ENCODE data around the gene KCNB1.

KCNB1 gene

DNA sequence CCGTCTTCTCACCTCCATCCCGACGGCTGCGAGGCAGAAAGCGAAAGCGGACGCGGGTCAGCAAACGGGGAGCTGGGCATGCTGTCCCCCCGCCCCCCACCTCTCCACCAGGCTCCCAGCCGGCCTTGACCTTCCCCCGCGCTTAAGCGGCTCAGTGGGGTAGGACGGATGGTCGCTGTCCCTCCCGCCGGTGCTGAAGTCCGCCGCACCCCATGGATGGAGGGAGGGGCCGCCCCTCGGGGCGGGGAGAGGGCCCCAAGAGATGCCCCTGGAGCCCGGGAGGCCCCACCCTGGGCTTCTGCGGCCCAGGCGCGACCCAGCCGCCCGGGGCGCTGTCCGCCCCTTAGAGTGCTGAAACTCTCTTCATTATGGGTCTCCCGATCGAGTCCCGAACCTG, at the start of gene KCNB1:
Gene KCNB1, minus strand, starts transcription at position 48 of the 397 bp plus-strand sequence. CDS start 188 bp downstream, outside the sequence.
- DNase-seq (ENCODE audit: low read depth): no peak

DNA sequence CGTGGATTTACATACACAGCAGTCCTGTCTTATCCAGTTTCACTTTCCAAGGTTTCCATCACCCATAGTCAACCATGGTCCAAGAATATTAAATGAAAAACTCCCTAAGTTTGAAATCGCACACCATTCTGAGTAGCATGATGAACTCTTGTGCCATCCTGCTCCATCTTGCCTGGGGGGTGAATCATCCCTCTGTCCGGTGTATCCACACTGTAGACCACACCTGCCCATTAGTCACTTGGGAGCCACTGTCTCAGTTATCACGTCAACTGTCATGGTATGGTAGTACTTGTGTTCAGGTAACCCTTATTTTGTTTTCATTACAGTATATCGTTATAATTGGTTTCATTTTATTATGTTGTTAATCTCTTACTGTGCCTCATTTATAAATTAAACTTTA, 47.0 kb upstream of the KCNB1 start:
- no peak for DNase-seq (ENCODE audit: low read depth)

DNA sequence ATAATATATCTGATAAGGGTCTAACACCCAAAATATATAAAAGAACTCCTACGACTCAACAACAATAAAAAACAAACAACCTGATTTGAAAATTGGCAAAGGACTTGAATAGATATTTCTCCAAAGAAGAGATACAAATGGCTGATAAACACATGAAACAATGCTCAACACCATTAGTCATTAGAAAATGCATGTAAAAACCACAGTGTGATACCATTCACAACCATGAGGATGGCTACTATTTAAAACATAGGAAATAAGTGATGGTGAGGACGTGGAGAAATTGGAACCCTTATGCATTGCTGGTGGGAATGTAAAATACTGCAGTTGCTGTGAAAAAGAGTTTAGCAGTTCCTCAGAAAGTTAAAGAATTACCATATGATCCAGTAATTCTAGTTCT, 44.1 kb upstream of the KCNB1 start:
- no peak for DNase-seq (ENCODE audit: low read depth)

GRCh38 chr20:49526056-49526455, 43.6 kb upstream of the KCNB1 start:
- DNase-seq (ENCODE audit: low read depth): no peak

DNA sequence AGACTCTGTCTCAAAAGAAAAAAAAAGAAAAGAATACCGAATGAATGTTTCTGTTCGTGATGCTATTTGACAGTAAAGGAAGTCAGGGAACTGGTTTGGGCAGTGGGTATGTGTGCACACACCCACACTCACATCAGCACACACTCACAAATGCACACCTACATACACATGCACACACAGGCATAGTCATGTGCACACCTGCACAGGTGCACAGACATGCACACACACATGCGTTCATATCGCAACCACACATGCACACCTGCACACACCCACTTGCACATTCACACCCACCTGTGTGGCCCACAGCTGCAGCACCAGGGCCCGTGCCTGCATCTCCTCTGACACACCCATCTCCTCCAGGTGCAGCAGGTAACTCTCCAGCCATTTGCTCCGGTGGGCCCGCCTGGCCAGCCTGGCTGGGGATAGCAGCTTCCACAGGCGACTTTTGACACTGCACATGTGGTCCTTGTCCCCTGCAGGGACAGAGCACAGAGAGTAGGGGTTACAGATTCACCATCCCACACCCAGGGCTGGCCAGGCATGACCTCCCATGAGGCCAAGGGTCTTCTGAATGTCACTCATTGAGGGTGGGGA, 41.4 kb upstream of the KCNB1 start:
- DNase-seq (ENCODE audit: low read depth): no peak

DNA sequence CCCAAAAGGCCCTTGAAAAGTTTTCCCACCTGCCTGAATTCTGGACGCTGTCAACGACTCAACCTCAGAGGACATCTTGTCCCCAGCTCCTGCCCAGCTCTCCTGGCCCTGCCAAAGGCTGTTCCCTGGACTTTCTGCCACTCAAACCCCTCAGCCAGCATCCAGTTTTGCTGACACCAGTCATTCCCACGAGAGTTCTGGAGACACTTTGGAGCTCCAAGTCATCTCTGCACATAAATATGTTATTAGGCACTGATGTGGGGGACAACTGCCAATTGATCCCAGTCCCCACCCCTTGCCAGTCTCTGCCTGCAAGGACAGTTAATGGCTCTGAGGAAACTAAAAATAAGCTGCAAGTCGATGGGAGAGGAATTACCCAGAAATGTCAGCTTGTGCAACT, 38.9 kb upstream of the KCNB1 start:
- no peak for DNase-seq (ENCODE audit: low read depth)

GRCh38 chr20:49519777-49520359, 37.4 kb upstream of the KCNB1 start:
- no peak for DNase-seq (ENCODE audit: low read depth)

- DNase-seq (ENCODE audit: low read depth): no peak
Measured at GRCh38 chr20:49519212-49519712, 36.8 kb upstream of the KCNB1 start.

GRCh38 chr20:49518576-49518975, 36.1 kb upstream of the KCNB1 start:
- no peak for DNase-seq (ENCODE audit: low read depth)

- DNase-seq (ENCODE audit: low read depth): no peak
Measured at GRCh38 chr20:49517805-49518100, 35.3 kb upstream of the KCNB1 start.

DNA sequence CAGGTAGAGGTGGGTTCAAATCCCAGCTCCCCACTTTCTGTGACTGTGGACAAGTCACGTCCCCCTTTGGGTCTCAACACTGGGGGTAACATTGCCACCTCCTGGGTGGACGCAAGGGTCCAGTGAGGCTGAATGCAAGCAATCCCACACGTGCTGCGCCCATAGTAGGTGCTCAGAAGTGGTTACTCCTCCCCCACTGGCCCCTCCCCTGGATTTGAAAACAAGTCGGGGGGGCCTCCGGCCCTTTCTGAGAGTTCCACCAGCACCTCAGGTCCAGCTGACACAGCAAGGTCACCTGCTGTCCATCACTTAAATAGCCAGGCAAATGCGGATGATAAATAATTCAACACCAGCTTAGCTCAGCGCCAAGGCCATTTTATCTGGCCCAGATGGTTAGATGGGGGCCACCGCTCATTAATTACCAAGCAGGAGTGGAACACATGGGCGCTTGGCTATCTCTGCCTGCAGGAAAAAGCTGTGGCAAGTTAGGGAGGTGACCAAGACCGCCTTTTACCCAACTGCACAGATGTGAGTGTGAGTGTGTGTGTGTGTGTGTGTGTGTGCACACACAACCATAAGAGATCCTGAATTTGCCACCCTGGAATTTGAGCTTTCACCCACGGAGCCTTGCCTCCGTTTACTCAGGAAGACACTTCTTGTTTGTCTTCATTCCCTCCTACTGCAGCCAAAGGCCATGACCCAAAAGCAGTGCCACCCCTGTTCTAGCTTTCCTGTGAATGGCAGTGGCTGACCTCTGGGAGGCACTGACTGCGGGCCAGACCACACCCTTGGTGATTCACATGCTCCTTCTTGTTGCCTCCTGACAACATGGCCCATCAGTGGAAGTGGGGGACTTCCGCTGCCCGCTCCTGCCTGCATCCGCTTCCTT, 34.7 kb upstream of the KCNB1 start:
- no peak for DNase-seq (ENCODE audit: low read depth)

GRCh38 chr20:49515586-49515985, 33.1 kb upstream of the KCNB1 start:
- DNase-seq (ENCODE audit: low read depth): no peak

- DNase-seq (ENCODE audit: low read depth): no peak
Measured at GRCh38 chr20:49513517-49513916, 31.0 kb upstream of the KCNB1 start.

- no peak for DNase-seq (ENCODE audit: low read depth)
Measured at GRCh38 chr20:49513009-49513408, 30.5 kb upstream of the KCNB1 start.

- no peak for DNase-seq (ENCODE audit: low read depth)
Measured at GRCh38 chr20:49511788-49512525, 29.5 kb upstream of the KCNB1 start.

DNA sequence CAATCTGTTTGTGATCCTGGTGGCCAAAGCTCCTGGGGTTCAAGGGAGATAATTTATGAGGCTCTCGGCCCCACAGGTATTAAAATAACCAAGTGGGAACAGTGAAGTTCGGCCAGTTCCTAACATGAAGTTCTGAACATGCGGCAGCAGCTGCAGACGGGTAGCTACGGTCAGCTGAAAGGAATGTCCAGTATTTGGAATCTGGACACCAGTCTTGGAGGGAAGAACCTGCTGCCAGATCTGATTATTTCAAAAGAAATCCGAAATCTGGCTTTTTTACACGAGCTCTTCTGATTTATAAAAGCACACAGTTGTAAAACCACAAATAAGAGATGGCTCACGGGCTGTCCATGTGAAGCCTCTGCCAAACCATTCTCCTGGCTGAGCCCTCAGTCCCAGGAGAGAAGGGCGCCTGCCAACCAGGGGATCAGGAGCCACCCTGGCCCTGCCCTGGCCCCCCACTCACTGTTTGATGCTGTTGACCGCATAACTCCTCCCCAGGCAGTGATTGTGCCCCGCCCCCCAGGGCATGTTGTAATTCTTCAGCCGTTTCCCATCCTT, 28.2 kb upstream of the KCNB1 start:
- no peak for DNase-seq (ENCODE audit: low read depth)

GRCh38 chr20:49508435-49509199, 26.1 kb upstream of the KCNB1 start:
- DNase-seq (ENCODE audit: low read depth): no peak

DNA sequence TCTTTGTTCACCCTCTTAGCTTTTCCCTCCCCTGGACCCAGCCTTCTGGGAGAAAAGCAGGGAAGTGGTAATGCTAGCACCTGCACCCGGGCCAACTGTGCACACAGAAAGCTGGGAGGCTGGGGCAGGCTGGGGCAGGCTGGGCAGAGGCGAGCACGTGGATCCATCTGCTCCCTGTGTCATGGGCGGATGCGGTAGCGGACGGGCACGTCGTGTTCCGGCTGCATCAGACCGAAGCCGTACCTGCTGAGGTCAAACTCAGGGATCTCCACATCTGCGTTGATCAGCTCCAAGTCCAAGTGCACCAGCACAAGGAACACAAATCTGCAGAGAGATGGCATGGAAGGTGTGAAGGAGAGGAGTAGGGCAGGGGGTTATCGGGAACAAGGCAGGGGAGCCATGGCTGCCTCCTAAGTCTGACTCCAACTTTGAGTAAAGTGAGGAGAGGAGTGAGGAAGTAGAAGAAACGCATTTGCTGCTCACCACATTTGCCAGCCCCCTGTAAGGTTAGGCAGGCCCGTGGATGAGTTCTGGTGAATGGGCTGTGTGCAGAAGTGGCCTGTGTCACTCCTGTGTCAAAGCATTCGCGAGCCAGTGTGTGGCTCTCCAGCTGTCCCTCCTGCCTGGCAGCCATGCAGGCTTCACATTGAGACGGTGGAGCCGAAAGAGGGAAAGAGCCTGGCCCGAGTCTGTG, 25.4 kb upstream of the KCNB1 start:
- no peak for DNase-seq (ENCODE audit: low read depth)

GRCh38 chr20:49505518-49505917, 23.1 kb upstream of the KCNB1 start:
- DNase-seq (ENCODE audit: low read depth): no peak

GRCh38 chr20:49503176-49503575, 20.7 kb upstream of the KCNB1 start:
- DNase-seq (ENCODE audit: low read depth): no peak

- no peak for DNase-seq (ENCODE audit: low read depth)
Measured at GRCh38 chr20:49501917-49502316, 19.4 kb upstream of the KCNB1 start.
